ENCODE measurements around the gene MRPS11. TPM values are rescaled to one million over a fixed set of nuclear protein-coding genes. Genes with fewer than 3 reads are reported as not detected.
A peak's percentile ranks its signal among the peaks of the same experiment; 100 is the strongest.

MRPS11 gene
- total RNA-seq, 1 donor from 2014 or later: 58.9 TPM

DNA sequence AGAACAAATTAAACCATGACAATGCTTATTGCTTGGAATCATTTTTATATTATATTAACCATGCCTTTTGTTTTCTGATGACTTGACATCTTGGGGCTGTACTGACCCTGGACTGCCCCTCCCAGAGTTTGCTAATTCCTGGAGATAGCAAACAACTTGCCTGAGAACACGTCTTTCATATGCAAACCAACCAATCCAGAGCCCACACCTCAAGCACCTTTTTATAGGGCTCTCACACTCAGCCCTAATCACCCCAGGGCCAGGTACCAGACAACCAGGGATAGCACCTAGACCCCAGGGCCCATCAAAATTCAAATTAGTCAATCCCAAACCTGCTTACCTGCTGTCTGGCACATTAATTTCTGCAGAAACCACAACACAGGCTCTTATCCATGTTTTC, 36.9 kb downstream of the MRPS11 start:
- TF ChIP-seq, protein P1, sequence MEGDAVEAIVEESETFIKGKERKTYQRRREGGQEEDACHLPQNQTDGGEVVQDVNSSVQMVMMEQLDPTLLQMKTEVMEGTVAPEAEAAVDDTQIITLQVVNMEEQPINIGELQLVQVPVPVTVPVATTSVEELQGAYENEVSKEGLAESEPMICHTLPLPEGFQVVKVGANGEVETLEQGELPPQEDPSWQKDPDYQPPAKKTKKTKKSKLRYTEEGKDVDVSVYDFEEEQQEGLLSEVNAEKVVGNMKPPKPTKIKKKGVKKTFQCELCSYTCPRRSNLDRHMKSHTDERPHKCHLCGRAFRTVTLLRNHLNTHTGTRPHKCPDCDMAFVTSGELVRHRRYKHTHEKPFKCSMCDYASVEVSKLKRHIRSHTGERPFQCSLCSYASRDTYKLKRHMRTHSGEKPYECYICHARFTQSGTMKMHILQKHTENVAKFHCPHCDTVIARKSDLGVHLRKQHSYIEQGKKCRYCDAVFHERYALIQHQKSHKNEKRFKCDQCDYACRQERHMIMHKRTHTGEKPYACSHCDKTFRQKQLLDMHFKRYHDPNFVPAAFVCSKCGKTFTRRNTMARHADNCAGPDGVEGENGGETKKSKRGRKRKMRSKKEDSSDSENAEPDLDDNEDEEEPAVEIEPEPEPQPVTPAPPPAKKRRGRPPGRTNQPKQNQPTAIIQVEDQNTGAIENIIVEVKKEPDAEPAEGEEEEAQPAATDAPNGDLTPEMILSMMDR (IDR thresholded peaks at IDR 0.05; ENCODE audit: partially characterized antibody, unreplicated experiment): no peak

DNA sequence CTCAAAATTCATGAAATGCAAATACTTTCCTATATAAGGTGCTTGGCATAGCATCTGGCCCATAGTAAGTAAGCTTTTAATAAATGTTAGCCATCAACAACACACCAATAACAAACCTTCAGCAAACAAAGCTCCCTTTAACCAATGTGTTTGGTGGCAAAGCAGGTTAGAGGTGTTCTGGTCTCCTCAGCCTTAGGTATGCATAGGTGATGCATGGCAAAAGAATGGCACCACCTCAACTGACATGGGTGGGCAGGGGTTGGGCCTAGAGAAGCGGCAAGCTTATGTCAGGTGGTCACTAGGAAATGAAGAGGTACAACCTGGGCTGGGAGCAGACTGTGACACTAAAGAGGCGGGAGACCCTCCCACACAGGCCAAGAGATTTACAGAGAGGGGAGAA, 38.2 kb downstream of the MRPS11 start:
- H3K36me3 Mint-ChIP-seq (ENCODE audit: unreplicated experiment): peaks cover 17% of the 10 kb centered on the region

More for the DNA sequence above, 36.9 kb downstream of the MRPS11 start:
- H3K4me3 Mint-ChIP-seq (ENCODE audit: unreplicated experiment): no peak overlapping the region
- peaks cover 8% of the 10 kb centered on the region for H3K4me1 Mint-ChIP-seq (ENCODE audit: low read depth, unreplicated experiment)
- no peaks in the 10 kb centered on the region for H3K9me3 Mint-ChIP-seq (ENCODE audit: unreplicated experiment)
- no peak overlapping the region for H3K27ac Mint-ChIP-seq (ENCODE audit: unreplicated experiment)
- peaks cover 9% of the 10 kb centered on the region for H3K36me3 Mint-ChIP-seq (ENCODE audit: unreplicated experiment)
- DNase-seq: no peak
- no peaks in the 10 kb centered on the region for H3K27me3 Mint-ChIP-seq (ENCODE audit: unreplicated experiment)

DNA sequence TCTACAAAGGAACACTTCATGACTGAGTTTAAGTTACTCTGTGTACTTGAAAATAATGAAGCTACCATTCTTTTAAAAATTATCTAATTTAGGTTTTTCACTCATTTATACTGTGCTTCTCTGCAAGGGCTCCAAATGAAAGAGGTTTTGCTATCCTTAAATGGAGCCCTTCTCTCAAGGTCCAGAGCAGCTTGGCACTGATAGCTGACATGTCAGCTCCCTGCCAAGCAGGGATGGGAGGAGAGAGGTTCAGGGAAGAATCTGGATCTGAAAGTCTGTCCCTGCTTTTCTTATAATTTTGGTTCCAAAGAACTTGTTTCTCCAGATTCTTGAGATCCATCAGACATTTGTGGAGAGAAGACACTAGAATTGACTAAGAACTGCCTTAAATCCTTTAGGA, 39.1 kb downstream of the MRPS11 start:
- no peak overlapping the region for H3K27ac Mint-ChIP-seq (ENCODE audit: unreplicated experiment)
- no peaks in the 10 kb centered on the region for H3K9me3 Mint-ChIP-seq (ENCODE audit: unreplicated experiment)
- TF ChIP-seq, protein P1 (IDR thresholded peaks at IDR 0.05; ENCODE audit: partially characterized antibody, unreplicated experiment): no peak
- no peaks in the 10 kb centered on the region for H3K27me3 Mint-ChIP-seq (ENCODE audit: unreplicated experiment)
- DNase-seq: no peak
- no peak overlapping the region for H3K4me3 Mint-ChIP-seq (ENCODE audit: unreplicated experiment)
- H3K4me1 Mint-ChIP-seq (ENCODE audit: low read depth, unreplicated experiment): peaks cover 9% of the 10 kb centered on the region
- H3K36me3 Mint-ChIP-seq (ENCODE audit: unreplicated experiment): peaks cover 22% of the 10 kb centered on the region

More for the DNA sequence above, 38.2 kb downstream of the MRPS11 start:
- TF ChIP-seq, protein P1 (IDR thresholded peaks at IDR 0.05; ENCODE audit: partially characterized antibody, unreplicated experiment): no peak
- peaks cover 6% of the 10 kb centered on the region for H3K4me1 Mint-ChIP-seq (ENCODE audit: low read depth, unreplicated experiment)
- no peak overlapping the region for H3K27ac Mint-ChIP-seq (ENCODE audit: unreplicated experiment)
- DNase-seq: no peak
- no peaks in the 10 kb centered on the region for H3K27me3 Mint-ChIP-seq (ENCODE audit: unreplicated experiment)
- H3K4me3 Mint-ChIP-seq (ENCODE audit: unreplicated experiment): no peak overlapping the region
- no peaks in the 10 kb centered on the region for H3K9me3 Mint-ChIP-seq (ENCODE audit: unreplicated experiment)

DNA sequence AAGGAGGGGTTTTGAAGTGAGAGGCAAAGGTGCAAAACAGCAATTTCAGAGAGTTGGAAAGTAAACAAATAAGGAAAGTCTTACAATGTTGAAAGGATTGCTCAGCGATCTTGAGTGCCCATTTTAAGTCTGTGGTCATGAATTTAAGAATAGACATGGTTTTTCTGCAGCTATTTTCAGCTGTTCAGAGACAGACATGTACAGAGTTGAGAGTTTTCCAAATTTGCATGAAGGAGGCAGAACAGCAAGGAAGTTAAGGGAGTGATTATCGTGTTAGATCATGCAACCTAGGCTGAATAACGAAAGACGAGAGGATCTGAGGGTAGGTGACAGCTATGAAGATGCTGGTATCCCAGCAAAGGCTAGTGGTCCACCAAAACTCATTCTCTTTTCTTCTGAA, 41.8 kb downstream of the MRPS11 start:
- TF ChIP-seq, protein P1 (IDR thresholded peaks at IDR 0.05; ENCODE audit: partially characterized antibody, unreplicated experiment): no peak
- DNase-seq: no peak
- Mint-ChIP-seq H3K4me3 (ENCODE audit: unreplicated experiment) (no peak overlapping the region), H3K27ac (ENCODE audit: unreplicated experiment) (no peak overlapping the region), H3K4me1 (ENCODE audit: low read depth, unreplicated experiment) (peaks cover 13% of the 10 kb centered on the region), H3K9me3 (ENCODE audit: unreplicated experiment) (peaks cover 2% of the 10 kb centered on the region), H3K36me3 (ENCODE audit: unreplicated experiment) (peaks cover 22% of the 10 kb centered on the region), H3K27me3 (ENCODE audit: unreplicated experiment) (peaks cover 5% of the 10 kb centered on the region)

DNA sequence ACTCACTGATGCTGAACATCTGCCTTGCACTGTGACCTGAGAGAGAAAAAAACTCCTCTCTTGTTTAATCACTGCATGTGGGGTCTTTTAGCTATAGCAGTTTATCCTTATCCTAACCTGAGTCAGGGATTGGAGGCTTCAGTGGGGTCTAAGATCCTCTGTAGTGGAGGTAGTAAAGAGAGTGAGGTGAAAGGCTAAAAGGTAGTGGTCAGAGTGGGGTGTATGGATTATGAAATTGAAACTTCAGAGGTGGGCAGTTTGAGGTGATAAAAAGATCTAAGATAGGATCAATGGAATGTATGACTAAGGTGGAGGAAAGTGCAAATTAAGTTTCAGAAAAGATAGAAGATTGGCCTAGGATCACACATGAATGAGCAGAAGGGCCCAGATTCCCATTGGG, 42.5 kb downstream of the MRPS11 start:
- TF ChIP-seq, protein P1 (IDR thresholded peaks at IDR 0.05; ENCODE audit: partially characterized antibody, unreplicated experiment): no peak
- H3K4me3 Mint-ChIP-seq (ENCODE audit: unreplicated experiment): peak overlapping the region; percentile 8
- peaks cover 5% of the 10 kb centered on the region for H3K27me3 Mint-ChIP-seq (ENCODE audit: unreplicated experiment)
- no peak for DNase-seq
- H3K36me3 Mint-ChIP-seq (ENCODE audit: unreplicated experiment): peaks cover 22% of the 10 kb centered on the region
- peaks cover 2% of the 10 kb centered on the region for H3K9me3 Mint-ChIP-seq (ENCODE audit: unreplicated experiment)
- H3K27ac Mint-ChIP-seq (ENCODE audit: unreplicated experiment): no peak overlapping the region
- H3K4me1 Mint-ChIP-seq (ENCODE audit: low read depth, unreplicated experiment): peaks cover 13% of the 10 kb centered on the region

Measured in glutamatergic neuron (in vitro differentiated cells).